ENCODE measurements around the gene THRSP.
"Not testable (repeated sequence)": the region's sequence is repeated elsewhere in the genome, so short reads cannot be mapped to it uniquely, and the experiment has no call there.

THRSP gene

DNA sequence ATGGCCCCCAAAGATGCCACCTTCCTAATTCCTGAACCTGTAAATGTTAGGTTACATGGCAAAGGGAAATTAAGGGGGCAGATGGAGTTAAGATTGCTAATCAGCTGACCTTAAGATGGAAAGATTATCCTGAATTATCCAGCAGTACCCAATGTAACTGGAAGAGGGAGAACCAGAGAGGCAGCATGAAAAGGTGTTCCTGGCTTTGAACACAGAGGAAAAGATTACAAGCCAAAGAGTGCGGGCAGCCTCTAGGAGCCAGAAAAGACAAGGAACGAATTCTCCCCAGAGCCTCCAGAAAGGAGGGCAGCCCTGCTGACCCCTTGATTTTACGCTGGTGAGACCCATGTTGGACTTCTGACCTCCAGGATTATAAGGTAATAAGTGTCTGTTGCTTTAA, 15.1 kb upstream of the THRSP start:
- TF ChIP-seq, protein P1, sequence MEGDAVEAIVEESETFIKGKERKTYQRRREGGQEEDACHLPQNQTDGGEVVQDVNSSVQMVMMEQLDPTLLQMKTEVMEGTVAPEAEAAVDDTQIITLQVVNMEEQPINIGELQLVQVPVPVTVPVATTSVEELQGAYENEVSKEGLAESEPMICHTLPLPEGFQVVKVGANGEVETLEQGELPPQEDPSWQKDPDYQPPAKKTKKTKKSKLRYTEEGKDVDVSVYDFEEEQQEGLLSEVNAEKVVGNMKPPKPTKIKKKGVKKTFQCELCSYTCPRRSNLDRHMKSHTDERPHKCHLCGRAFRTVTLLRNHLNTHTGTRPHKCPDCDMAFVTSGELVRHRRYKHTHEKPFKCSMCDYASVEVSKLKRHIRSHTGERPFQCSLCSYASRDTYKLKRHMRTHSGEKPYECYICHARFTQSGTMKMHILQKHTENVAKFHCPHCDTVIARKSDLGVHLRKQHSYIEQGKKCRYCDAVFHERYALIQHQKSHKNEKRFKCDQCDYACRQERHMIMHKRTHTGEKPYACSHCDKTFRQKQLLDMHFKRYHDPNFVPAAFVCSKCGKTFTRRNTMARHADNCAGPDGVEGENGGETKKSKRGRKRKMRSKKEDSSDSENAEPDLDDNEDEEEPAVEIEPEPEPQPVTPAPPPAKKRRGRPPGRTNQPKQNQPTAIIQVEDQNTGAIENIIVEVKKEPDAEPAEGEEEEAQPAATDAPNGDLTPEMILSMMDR (conservative IDR thresholded peaks at IDR 0.05; ENCODE audit: low read length), result no peak; the same call in 1 of the 2 replicates
- no peak overlapping the region for H3K4me3 ChIP-seq (ENCODE audit: low read length)
- no peak for DNase-seq (ENCODE audit: low read depth)

DNA sequence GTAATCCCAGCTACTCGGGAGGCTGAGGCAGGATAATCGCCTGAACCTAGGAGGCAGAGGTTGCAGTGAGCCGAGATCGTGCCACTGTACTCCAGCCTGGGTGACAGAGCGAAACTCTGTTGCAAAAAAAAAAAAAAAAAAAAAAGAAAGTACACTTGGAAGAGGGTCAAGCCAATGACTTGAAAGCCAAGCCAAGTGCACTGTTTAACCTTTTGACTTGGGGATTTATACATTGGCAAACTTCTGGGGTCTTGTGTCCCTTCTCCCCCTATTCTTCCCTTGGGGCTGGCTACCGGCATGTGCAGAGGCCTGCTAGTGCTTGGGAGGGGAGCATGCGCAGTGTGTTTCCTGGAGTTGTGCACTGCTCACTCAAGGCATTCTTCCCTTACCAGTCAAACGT, 14.3 kb upstream of the THRSP start:
- no peak for DNase-seq (ENCODE audit: low read depth)
- TF ChIP-seq, protein P1 (conservative IDR thresholded peaks at IDR 0.05; ENCODE audit: low read length), result no peak
- no peak overlapping the region for H3K4me3 ChIP-seq (ENCODE audit: low read length)

DNA sequence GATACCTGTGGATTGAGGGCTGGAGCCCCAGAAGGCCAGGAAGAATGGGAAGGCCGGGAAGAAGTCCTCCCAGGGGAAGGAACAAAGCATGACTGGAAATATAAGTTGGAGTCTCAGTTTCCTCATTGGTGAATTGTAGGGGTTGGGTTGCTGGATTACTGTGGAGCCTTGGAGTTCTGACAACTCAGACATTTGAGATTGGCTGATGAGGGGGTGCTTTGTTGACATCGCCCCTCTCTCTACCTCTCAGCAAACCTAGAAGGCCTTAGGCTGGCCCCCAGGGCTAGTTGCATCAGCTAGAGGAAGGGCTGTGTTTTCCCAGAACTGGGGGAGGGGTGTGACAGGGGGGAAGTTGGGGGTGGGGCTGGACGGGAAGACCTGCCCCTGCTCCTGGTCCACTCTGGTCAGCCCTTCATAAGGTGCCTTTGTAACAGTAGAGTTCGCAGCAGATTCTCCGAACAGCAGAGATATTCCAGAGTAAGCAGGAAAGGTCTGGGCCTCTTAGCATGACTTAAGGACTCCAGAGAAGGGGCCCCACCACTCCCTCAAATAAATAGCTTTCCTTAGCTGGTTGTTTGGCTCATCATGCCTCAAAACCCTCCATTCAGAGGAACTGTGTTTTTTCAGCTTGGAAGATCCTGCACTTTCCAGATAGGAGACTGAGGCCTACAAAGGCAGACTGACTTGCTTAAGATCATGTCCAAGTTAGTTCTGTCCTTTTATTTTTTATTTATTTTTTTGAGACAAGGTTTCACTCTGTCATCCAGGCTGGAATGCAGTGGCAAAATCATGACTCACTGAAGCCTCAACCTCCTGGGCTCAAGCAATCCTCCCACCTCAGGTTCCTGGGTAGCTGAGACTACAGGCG, 12.5 kb upstream of the THRSP start:
- TF ChIP-seq, protein P1 (conservative IDR thresholded peaks at IDR 0.05; ENCODE audit: low read length), result no peak
- H3K4me3 ChIP-seq (ENCODE audit: low read length), result no peak overlapping the region
- DNase-seq (ENCODE audit: low read depth), result peak; percentile 62

DNA sequence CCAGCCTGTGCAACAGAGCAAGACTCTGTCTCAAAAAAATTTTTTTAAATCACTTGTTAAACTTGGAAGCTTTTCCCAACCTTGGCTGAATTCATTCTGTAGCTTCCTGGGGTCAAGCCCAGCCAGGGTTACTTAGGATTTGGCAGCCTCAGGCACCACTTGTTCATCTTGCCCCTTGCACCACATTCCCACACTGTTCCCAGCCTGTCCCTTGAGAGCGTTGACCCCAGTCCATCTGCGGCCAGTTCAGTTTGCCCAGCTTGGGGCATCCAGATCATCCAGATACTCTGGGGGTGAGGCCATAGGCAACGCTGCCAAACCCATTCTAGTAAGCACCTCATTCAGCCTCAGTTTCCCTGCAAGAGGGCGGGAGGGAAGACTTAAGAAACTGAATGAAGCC, 8.7 kb upstream of the THRSP start:
- DNase-seq (ENCODE audit: low read depth), result no peak
- TF ChIP-seq, protein P1 (conservative IDR thresholded peaks at IDR 0.05; ENCODE audit: low read length), result no peak
- no peak overlapping the region for H3K4me3 ChIP-seq (ENCODE audit: low read length)

DNA sequence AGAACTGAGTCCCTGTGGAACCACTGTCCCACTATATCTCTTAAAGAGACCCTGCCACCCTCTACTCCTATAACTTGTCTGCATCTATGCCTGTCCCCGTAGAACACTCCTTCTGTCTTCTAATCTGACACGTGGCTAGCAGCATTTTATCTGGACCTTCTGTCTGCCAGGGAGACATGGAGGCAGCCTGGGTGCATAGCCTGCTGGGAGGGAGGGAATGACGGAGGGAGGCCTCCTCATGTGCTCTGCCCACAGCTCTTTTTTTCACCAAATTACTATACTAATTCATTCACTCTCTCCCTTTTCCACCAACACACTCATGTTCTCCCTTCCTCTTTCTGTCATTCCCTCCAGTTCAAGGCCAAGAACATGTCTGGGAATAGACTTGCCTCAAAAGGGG, 7.6 kb upstream of the THRSP start:
- no peak for DNase-seq (ENCODE audit: low read depth)
- TF ChIP-seq, protein P1 (conservative IDR thresholded peaks at IDR 0.05; ENCODE audit: low read length), result no peak
- H3K4me3 ChIP-seq (ENCODE audit: low read length), result no peak overlapping the region

DNA sequence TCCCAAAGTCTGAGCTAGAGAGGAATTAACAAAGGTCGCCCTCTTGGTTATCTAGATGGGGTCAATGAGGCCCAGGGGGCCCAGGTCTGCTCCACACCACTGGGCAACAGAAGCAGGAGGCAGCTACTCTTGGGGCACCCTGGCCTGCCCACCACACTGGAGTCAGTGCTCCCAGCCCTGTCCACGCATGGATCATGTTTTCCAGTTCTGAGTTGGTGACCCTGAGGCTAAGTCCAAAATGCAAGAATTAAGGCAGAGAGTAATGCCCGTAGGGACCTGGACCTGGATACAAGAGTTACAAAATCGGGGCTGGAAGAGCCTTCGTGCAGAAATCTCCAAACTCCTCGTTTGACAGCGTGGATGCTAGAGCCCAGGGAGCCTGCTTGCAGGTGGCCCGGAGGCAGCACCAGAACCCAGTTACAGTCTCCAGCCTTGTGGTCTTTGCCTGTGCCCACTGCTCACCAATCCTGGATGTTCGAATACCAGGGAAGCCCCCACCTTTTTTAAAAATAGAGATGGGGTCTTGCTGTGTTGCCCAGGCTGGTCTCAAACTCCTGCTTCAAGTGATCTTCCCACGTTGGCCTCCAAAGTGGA, 6.1 kb upstream of the THRSP start:
- H3K4me3 ChIP-seq (ENCODE audit: low read length), result no peak overlapping the region
- no peak for DNase-seq (ENCODE audit: low read depth)
- TF ChIP-seq, protein P1 (conservative IDR thresholded peaks at IDR 0.05; ENCODE audit: low read length), result no peak

DNA sequence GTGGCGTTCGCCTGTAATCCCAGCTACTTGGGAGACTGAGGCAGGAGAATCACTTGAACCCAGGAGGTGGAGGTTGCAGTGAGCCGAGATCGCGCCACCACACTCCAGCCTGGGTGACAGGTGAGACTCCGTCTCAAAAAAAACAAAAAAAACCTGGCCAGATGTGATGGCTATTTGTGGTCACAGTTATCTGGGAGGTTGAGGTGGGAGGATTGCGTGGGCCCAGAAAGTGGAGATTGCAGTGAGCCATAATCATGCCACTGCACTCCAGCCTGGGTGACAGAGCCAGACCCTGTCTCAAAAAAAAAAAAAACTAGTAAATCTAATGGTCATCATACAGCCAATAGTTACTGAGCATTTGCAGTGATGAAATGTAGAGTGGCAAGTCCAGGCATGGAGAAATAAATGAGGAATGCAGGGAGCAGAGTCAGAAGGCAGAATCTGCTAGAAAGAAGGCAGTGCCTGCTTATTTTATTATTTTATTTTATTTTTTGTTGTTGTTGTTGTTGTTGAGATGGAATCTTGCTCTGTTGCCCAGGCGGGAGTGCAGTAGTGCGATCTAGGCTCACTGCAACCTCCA, 3.8 kb upstream of the THRSP start:
- not testable (repeated sequence) for H3K4me3 ChIP-seq (ENCODE audit: low read length); DNase-seq (ENCODE audit: low read depth)
